Liver (tissue), 9 donors: ENCODE data around the gene SPDYC. TPM values are rescaled to one million over a fixed set of nuclear protein-coding genes. Genes with fewer than 3 reads are reported as not detected.

Source experiments
- DNase-seq: peaks from one replicate; pipeline ENCODE4 v3.0.0-alpha.2; 2017; ENCODE audit warnings: low spot score
- H3K27ac ChIP-seq, 2 donors: one replicate each; pipeline ENCODE4 v1.7.0; 2013; ENCODE audit warnings: inconsistent platforms in 2 of 2, low read length in 2 of 2, control low read depth in 1 of 2, low read depth in 1 of 2, mild to moderate bottlenecking in 1 of 2
- H3K27me3 ChIP-seq, 4 donors: one replicate each; pipeline versions ENCODE4 v1.6.1 to v1.7.0; 2013; ENCODE audit warnings: low read length in 3 of 4, inconsistent platforms in 1 of 4, mild to moderate bottlenecking in 1 of 4, moderate library complexity in 1 of 4; ENCODE audit not compliant: control insufficient read depth in 4 of 4, insufficient read depth in 4 of 4
- H3K36me3 ChIP-seq, 4 donors: one replicate each; pipeline versions ENCODE4 v1.6.1 to v1.7.0; 2013; ENCODE audit warnings: low read length in 3 of 4, mild to moderate bottlenecking in 3 of 4, low read depth in 1 of 4, moderate library complexity in 1 of 4; ENCODE audit not compliant: control insufficient read depth in 4 of 4, insufficient read depth in 3 of 4
- H3K4me1 ChIP-seq, 4 donors: one replicate each; pipeline versions ENCODE4 v1.6.1 to v1.7.0; 2013; ENCODE audit warnings: low read length in 3 of 4, mild to moderate bottlenecking in 3 of 4, moderate library complexity in 1 of 4; ENCODE audit not compliant: control insufficient read depth in 4 of 4, insufficient read depth in 4 of 4
- H3K4me3 ChIP-seq, 3 donors: one replicate each; pipeline versions ENCODE4 v1.6.1 to v1.7.0; 2013; ENCODE audit warnings: low read length in 3 of 3, control low read depth in 1 of 3, low read depth in 1 of 3, mild to moderate bottlenecking in 1 of 3
- H3K9ac ChIP-seq, 2 donors: one replicate each; pipeline ENCODE4 v1.7.0; 2013; ENCODE audit warnings: low read length in 2 of 2, mild to moderate bottlenecking in 2 of 2, moderate library complexity in 2 of 2, control low read depth in 1 of 2, low read depth in 1 of 2
- H3K9me3 ChIP-seq, 4 donors: one replicate each; pipeline versions ENCODE4 v1.6.1 to v1.7.0; 2013; ENCODE audit warnings: low read length in 3 of 4; ENCODE audit not compliant: control insufficient read depth in 4 of 4
- EGR1 ChIP-seq, 2 donors: IDR thresholded peaks; 2 replicates each; pipeline ENCODE4 v1.6.1; 2016 to 2018; ENCODE audit warnings: antibody characterized with exemption in 2 of 2, low read depth in 2 of 2
- FOXA1 ChIP-seq: IDR thresholded peaks from 2 replicates; pipeline ENCODE4 v1.6.1; 2016; ENCODE audit warnings: antibody characterized with exemption
- FOXA2 ChIP-seq: IDR thresholded peaks from 2 replicates; pipeline ENCODE4 v1.6.1; 2016; ENCODE audit warnings: antibody characterized with exemption
- GABPA ChIP-seq, 2 donors: IDR thresholded peaks in 1 of 2; conservative IDR thresholded peaks in 1 of 2; 2 replicates each; pipeline ENCODE4 v1.6.1; 2016; ENCODE audit warnings: antibody characterized with exemption in 2 of 2, mild to moderate bottlenecking in 1 of 2, moderate library complexity in 1 of 2
- HNF4A ChIP-seq, 2 donors: conservative IDR thresholded peaks; 2 replicates each; pipeline ENCODE4 v1.6.1; 2016; ENCODE audit warnings: antibody characterized with exemption in 2 of 2, mild to moderate bottlenecking in 2 of 2
- HNF4G ChIP-seq: IDR thresholded peaks from 2 replicates; pipeline ENCODE4 v1.6.1; 2016; ENCODE audit warnings: antibody characterized with exemption
- JUND ChIP-seq, 2 donors: IDR thresholded peaks; 2 replicates each; pipeline ENCODE4 v1.6.1; 2016; ENCODE audit warnings: antibody characterized with exemption in 2 of 2
- MAX ChIP-seq: IDR thresholded peaks from 2 replicates; pipeline ENCODE4 v1.6.1; 2016; ENCODE audit warnings: antibody characterized with exemption
- NR2F2 ChIP-seq: IDR thresholded peaks from 2 replicates; pipeline ENCODE4 v1.6.1; 2016; ENCODE audit warnings: antibody characterized with exemption
- RAD21 ChIP-seq, 2 donors: IDR thresholded peaks; 2 replicates each; pipeline ENCODE4 v1.6.1; 2016; ENCODE audit warnings: antibody characterized with exemption in 2 of 2, mild to moderate bottlenecking in 2 of 2
- RXRA ChIP-seq, 2 donors: IDR thresholded peaks; 2 replicates each; pipeline ENCODE4 v1.6.1; 2017 to 2018; ENCODE audit warnings: antibody characterized with exemption in 2 of 2, mild to moderate bottlenecking in 1 of 2
- SP1 ChIP-seq: IDR thresholded peaks from 2 replicates; pipeline ENCODE4 v1.6.1; 2018; ENCODE audit warnings: antibody characterized with exemption, mild to moderate bottlenecking
- TAF1 ChIP-seq: conservative IDR thresholded peaks from 2 replicates; pipeline ENCODE4 v1.6.1; 2016; ENCODE audit warnings: antibody characterized with exemption, mild to moderate bottlenecking
- YY1 ChIP-seq: IDR thresholded peaks from 2 replicates; pipeline ENCODE4 v1.6.1; 2016; ENCODE audit warnings: antibody characterized with exemption, mild to moderate bottlenecking
- WGBS: extraction: QIAGEN DNeasy Blood & Tissue Kit; methylation state at CpG from one replicate; pipeline ENCODE4 v1.1.7; 2013; 5-methylcytosine and 5-hydroxymethylcytosine counted together
- polyA plus RNA-seq, 2 donors: library from polyadenylated mRNA; stranded (reverse) in 1 of 2; unstranded in 1 of 2; fragments of 200-250 nt in 1 of 2; fragments of >200 nt in 1 of 2; fragmentation: Nextera tagmentation in 1 of 2; extraction: Ambion mirVana in 1 of 2; gene quantifications; one replicate each; pipeline versions ENCODE4 v1.2.1 to v1.2.3, GENCODE V29; 2013 to 2015
- total RNA-seq, 2 donors: library from RNA; depleted of rRNA; stranded (reverse); fragments of >200 nt; gene quantifications; one replicate each; pipeline ENCODE4 v1.2.3, GENCODE V29; 2014
- TF ChIP-seq, protein P1 (sequence below): IDR thresholded peaks from 2 replicates; pipeline ENCODE4 v1.6.1; 2016; ENCODE audit warnings: antibody characterized with exemption
- TF ChIP-seq, protein P2 (sequence below): fragments of 150-350 bp; IDR thresholded peaks from 2 replicates; pipeline ENCODE4 v1.5.1; 2017; ENCODE audit warnings: improper control_type of control experiment, low read depth, low read length; ENCODE audit not compliant: missing input control
- TF ChIP-seq, protein P3 (sequence below): IDR thresholded peaks from 2 replicates; pipeline ENCODE4 v1.6.1; 2016; ENCODE audit warnings: antibody characterized with exemption, mild to moderate bottlenecking
- TF ChIP-seq, protein P4 (sequence below): IDR thresholded peaks from 2 replicates; pipeline ENCODE4 v1.6.1; 2016; ENCODE audit warnings: antibody characterized with exemption
- donor health status: healthy.
- donor health status: healthy.
- donor health status: healthy.
- donor health status: healthy.
- donor health status: healthy.

The SPDYC gene
- total and polyA plus RNA-seq, 4 donors = 0.08 to 1.1 (median 0.52) TPM; not detected in 1

DNA sequence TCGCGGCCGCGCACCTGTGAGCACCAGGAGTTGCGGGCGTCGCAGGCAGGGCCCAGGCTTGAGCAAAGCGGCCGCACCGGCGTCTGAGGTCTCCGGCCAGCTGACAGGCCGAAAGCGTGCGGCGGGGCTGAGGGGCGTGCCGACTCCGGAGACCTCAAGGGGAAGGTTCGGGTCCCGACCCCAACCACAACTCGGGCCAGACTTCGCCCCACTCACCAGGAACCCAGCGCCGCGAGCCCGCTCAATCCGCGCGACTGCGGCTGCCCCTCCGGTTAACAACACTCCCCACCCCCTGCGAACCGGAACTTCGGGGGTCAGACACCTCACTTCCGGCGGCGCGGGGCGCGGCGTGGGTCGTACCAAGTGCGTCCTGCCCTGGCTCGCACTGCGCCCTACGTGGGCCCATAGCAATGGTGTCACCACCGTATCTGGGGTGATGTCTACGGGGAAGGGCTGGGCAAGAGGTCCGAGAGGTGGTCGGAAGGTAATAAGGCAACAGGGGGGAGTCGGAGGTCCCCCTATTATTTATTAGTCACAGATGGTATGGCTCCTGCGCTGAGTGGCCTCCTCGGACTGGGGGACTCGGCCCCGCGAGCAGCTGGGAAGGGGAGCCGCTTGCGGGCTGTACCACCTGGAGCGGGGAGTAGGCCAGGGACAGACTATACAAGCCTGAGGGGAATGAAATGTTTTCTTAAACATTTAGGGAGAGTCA, 35.6 kb upstream of the SPDYC start, which contains the start of gene SYVN1:
SYVN1 (minus strand) TSS at position 280 of the 712 bp plus-strand sequence. CDS start 918 bp downstream, outside the sequence.
- under 1% methylated on average over 60 of the region's 60 CpGs for WGBS

More for the DNA sequence above, 35.6 kb upstream of the SPDYC start, which contains the start of gene SYVN1:
- Histone ChIP-seq H3K9ac (peak within 1 kb of the TSS; percentile 96 to 100), H3K9me3 (no peaks in the 10 kb centered on the region), H3K4me1 (peaks cover 0 to 46% (median 30%) of the 10 kb centered on the region in 4 donors), H3K27ac (peak within 1 kb of the TSS; percentile 99 to 100), H3K36me3 (peaks cover 26 to 36% (median 29%) of the 10 kb centered on the region in 4 donors), H3K27me3 (no peaks in the 10 kb centered on the region), H3K4me3 (peak within 1 kb of the TSS; percentile 80 to 95 (median 90))
- DNase-seq = peak; percentile 93
- TF ChIP-seq, protein P1, sequence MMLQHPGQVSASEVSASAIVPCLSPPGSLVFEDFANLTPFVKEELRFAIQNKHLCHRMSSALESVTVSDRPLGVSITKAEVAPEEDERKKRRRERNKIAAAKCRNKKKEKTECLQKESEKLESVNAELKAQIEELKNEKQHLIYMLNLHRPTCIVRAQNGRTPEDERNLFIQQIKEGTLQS = no peak
- TF ChIP-seq TAF1 (no peak), RXRA (IDR thresholded peaks at IDR 0.05) (peak; percentile 39 to 75), YY1 (peak; percentile 64), RAD21 (IDR thresholded peaks at IDR 0.05) (no peak), JUND (IDR thresholded peaks at IDR 0.05) (peak in 1 of 2 donors; percentile 38), HNF4G (no peak), HNF4A (conservative IDR thresholded peaks at IDR 0.05) (no peak), FOXA2 (no peak), NR2F2 (peak; percentile 90), SP1 (no peak), MAX (no peak), GABPA (IDR thresholded peaks at IDR 0.05 in 1 of 2, conservative IDR thresholded peaks at IDR 0.05 in 1 of 2) (peak; percentile 90 to 97), EGR1 (IDR thresholded peaks at IDR 0.05; ENCODE audit: low read depth in 2 of 2) (peak in 1 of 2 donors; percentile 48), FOXA1 (no peak)
- TF ChIP-seq, protein P2, sequence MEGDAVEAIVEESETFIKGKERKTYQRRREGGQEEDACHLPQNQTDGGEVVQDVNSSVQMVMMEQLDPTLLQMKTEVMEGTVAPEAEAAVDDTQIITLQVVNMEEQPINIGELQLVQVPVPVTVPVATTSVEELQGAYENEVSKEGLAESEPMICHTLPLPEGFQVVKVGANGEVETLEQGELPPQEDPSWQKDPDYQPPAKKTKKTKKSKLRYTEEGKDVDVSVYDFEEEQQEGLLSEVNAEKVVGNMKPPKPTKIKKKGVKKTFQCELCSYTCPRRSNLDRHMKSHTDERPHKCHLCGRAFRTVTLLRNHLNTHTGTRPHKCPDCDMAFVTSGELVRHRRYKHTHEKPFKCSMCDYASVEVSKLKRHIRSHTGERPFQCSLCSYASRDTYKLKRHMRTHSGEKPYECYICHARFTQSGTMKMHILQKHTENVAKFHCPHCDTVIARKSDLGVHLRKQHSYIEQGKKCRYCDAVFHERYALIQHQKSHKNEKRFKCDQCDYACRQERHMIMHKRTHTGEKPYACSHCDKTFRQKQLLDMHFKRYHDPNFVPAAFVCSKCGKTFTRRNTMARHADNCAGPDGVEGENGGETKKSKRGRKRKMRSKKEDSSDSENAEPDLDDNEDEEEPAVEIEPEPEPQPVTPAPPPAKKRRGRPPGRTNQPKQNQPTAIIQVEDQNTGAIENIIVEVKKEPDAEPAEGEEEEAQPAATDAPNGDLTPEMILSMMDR = no peak
- TF ChIP-seq, protein P3, sequence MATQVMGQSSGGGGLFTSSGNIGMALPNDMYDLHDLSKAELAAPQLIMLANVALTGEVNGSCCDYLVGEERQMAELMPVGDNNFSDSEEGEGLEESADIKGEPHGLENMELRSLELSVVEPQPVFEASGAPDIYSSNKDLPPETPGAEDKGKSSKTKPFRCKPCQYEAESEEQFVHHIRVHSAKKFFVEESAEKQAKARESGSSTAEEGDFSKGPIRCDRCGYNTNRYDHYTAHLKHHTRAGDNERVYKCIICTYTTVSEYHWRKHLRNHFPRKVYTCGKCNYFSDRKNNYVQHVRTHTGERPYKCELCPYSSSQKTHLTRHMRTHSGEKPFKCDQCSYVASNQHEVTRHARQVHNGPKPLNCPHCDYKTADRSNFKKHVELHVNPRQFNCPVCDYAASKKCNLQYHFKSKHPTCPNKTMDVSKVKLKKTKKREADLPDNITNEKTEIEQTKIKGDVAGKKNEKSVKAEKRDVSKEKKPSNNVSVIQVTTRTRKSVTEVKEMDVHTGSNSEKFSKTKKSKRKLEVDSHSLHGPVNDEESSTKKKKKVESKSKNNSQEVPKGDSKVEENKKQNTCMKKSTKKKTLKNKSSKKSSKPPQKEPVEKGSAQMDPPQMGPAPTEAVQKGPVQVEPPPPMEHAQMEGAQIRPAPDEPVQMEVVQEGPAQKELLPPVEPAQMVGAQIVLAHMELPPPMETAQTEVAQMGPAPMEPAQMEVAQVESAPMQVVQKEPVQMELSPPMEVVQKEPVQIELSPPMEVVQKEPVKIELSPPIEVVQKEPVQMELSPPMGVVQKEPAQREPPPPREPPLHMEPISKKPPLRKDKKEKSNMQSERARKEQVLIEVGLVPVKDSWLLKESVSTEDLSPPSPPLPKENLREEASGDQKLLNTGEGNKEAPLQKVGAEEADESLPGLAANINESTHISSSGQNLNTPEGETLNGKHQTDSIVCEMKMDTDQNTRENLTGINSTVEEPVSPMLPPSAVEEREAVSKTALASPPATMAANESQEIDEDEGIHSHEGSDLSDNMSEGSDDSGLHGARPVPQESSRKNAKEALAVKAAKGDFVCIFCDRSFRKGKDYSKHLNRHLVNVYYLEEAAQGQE = peak; percentile 85
- TF ChIP-seq, protein P4, sequence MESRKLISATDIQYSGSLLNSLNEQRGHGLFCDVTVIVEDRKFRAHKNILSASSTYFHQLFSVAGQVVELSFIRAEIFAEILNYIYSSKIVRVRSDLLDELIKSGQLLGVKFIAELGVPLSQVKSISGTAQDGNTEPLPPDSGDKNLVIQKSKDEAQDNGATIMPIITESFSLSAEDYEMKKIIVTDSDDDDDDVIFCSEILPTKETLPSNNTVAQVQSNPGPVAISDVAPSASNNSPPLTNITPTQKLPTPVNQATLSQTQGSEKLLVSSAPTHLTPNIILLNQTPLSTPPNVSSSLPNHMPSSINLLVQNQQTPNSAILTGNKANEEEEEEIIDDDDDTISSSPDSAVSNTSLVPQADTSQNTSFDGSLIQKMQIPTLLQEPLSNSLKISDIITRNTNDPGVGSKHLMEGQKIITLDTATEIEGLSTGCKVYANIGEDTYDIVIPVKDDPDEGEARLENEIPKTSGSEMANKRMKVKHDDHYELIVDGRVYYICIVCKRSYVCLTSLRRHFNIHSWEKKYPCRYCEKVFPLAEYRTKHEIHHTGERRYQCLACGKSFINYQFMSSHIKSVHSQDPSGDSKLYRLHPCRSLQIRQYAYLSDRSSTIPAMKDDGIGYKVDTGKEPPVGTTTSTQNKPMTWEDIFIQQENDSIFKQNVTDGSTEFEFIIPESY = no peak
